ENCODE results near the gene CHRNA3. TPM values are rescaled to one million over a fixed set of nuclear protein-coding genes. Genes with fewer than 3 reads are reported as not detected.

Gene CHRNA3
- polyA plus RNA-seq, 2 of the 4 experiments (the other 2 are of a cell fraction): 0.27 to 0.45 TPM

DNA sequence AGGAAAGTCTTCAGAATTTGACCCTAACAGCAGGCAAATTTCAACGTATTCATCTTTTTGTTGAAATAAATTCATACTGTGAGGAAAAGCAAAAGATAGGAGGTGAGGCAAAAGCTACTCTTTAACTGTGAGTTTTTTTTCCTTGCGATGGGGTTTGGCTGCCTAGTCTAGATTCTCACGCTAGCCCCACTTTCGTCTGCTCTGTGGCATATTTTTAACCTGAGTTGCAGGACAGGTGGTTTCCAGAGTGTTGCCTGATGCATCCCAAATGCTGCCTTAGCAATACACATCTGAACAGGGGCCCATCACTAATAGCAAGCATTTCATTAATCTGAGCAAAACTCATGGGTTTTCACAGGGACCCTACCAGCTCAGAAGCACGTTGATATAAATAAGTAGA lies 68.9 kb downstream of the CHRNA3 start:
- DNase-seq (ENCODE audit: low read depth in 1 of 2, low spot score in 1 of 2) (no peak), ATAC-seq (peak in 1 of 2 experiments; percentile 13; a peak in 1 of 6 replicates), FAIRE-seq (no peak)
- Histone ChIP-seq H3K4me1 (no peaks in the 10 kb centered on the region), H3K9me3 (no peaks in the 10 kb centered on the region), H3K27ac (no peak overlapping the region), H3K4me2 (no peak overlapping the region), H3K4me3 (no peak overlapping the region)
- TF ChIP-seq HOXB13 (CRISPR knock-in tag; IDR thresholded peaks at IDR 0.05; ENCODE audit: low read depth): no peak
- TF ChIP-seq BHLHE40 (IDR thresholded peaks at IDR 0.05; ENCODE audit: low read depth, low read length): no peak
- no peak for TF ChIP-seq KDM5A (IDR thresholded peaks at IDR 0.05)
- ChIA-PET CTCF (interaction anchor here (0.9 to 1.9 kb wide), 5 partner anchors 10 to 244 kb away, joined by 3 to 6 read pairs (median 3); partner anchors contain the start of genes CHRNA5 and PSMA4), POLR2A (interaction anchor here (1.5 to 5.3 kb wide), 2 partner anchors 12 to 14 kb away, joined by 13 to 24 read pairs; partner anchors contain the start of genes CHRNA5 and PSMA4)
- 83% methylated on average over 5 of the region's 5 CpGs for WGBS (ENCODE audit: missing lambda C conversion rate)

DNA sequence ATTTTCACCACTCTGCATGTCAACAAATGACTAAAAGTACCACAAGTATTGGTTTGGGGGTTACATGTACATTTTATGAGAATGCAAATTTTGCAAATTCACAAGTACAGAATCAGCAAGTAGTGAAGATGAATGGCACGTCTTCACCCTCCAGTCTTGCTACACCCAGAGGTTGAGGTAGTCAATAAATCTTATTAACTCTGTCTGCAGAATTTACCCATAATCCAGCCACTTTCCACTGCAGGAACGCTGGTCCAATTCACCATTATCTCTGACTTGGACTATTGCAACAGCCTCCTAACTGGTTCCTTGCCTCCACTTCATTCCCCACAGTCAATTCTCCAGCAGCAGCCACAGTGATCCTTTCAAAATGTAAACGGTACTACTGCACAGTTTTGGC lies 70.0 kb downstream of the CHRNA3 start:
- Histone ChIP-seq H3K4me2 (no peak overlapping the region), H3K4me1 (no peaks in the 10 kb centered on the region), H3K27ac (no peak overlapping the region), H3K4me3 (no peak overlapping the region), H3K9me3 (no peaks in the 10 kb centered on the region)
- ChIA-PET POLR2A (interaction anchor here (3.1 to 5.3 kb wide), 2 partner anchors 10 to 15 kb away, joined by 20 to 24 read pairs; partner anchors contain the start of genes CHRNA5 and PSMA4), CTCF (interaction anchor here (1.0 to 1.9 kb wide), 2 partner anchors 9 to 84 kb away, joined by 3 to 6 read pairs; no protein-coding TSS in a partner anchor)
- ATAC-seq (no peak), FAIRE-seq (no peak), DNase-seq (ENCODE audit: low read depth in 1 of 2, low spot score in 1 of 2) (no peak)
- 79% methylated on average over 3 of the region's 3 CpGs for WGBS (ENCODE audit: missing lambda C conversion rate)
- no peak for TF ChIP-seq HOXB5 (CRISPR knock-in tag; IDR thresholded peaks at IDR 0.05)
- TF ChIP-seq HEYL (CRISPR knock-in tag; IDR thresholded peaks at IDR 0.05): no peak
- TF ChIP-seq PHF8 (IDR thresholded peaks at IDR 0.05; ENCODE audit: borderline replicate concordance, low read depth): no peak
- TF ChIP-seq POLR2AphosphoS2 (conservative IDR thresholded peaks at IDR 0.05; ENCODE audit: low read length): no peak

GRCh38 chr15:78550194-78550593 lies 70.6 kb downstream of the CHRNA3 start:
- 84% methylated on average over 6 of the region's 6 CpGs for WGBS (ENCODE audit: missing lambda C conversion rate)
- no peak for DNase-seq (ENCODE audit: low read depth in 1 of 2, low spot score in 1 of 2)
- FAIRE-seq: peak; percentile 56
- TF ChIP-seq EHF (CRISPR knock-in tag; IDR thresholded peaks at IDR 0.05) (no peak), EP300 (IDR thresholded peaks at IDR 0.05) (no peak), EHMT2 (IDR thresholded peaks at IDR 0.05; ENCODE audit: low read depth) (no peak), RNF2 (IDR thresholded peaks at IDR 0.05; ENCODE audit: borderline replicate concordance, low read depth) (no peak), CBX2 (IDR thresholded peaks at IDR 0.05; ENCODE audit: borderline replicate concordance, low read depth) (no peak), ZSCAN20 (CRISPR knock-in tag; IDR thresholded peaks at IDR 0.05) (no peak), FOXS1 (CRISPR knock-in tag; IDR thresholded peaks at IDR 0.05) (no peak), ESRRA (IDR thresholded peaks at IDR 0.05; ENCODE audit: borderline replicate concordance, low read length) (no peak), FOSB (CRISPR knock-in tag; IDR thresholded peaks at IDR 0.05) (no peak), MYC (IDR thresholded peaks at IDR 0.05; ENCODE audit: borderline replicate concordance, low read length) (no peak), POLR2AphosphoS2 (conservative IDR thresholded peaks at IDR 0.05; ENCODE audit: low read length) (no peak)
- TF ChIP-seq, protein P1, sequence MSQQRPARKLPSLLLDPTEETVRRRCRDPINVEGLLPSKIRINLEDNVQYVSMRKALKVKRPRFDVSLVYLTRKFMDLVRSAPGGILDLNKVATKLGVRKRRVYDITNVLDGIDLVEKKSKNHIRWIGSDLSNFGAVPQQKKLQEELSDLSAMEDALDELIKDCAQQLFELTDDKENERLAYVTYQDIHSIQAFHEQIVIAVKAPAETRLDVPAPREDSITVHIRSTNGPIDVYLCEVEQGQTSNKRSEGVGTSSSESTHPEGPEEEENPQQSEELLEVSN (IDR thresholded peaks at IDR 0.05; ENCODE audit: borderline replicate concordance, low read depth): no peak
- TF ChIP-seq, protein P2, sequence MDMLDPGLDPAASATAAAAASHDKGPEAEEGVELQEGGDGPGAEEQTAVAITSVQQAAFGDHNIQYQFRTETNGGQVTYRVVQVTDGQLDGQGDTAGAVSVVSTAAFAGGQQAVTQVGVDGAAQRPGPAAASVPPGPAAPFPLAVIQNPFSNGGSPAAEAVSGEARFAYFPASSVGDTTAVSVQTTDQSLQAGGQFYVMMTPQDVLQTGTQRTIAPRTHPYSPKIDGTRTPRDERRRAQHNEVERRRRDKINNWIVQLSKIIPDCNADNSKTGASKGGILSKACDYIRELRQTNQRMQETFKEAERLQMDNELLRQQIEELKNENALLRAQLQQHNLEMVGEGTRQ (IDR thresholded peaks at IDR 0.05): no peak
- ATAC-seq: no peak
- no peak overlapping the region for H3K27ac ChIP-seq
- H3K4me1 ChIP-seq: no peaks in the 10 kb centered on the region
- H3K9me3 ChIP-seq: no peaks in the 10 kb centered on the region
- H3K4me3 ChIP-seq: no peak overlapping the region
- ChIA-PET CTCF (interaction anchor here (1.3 to 2.0 kb wide), 3 partner anchors 9 to 15 kb away, joined by 5 to 11 read pairs (median 6); partner anchors contain the start of gene CHRNA5), POLR2A (interaction anchor here (0.6 to 5.3 kb wide), 4 partner anchors 10 to 311 kb away, joined by 3 to 24 read pairs (median 12); partner anchors contain the start of genes CHRNA5 and PSMA4)
- H3K4me2 ChIP-seq: no peak overlapping the region

Small RNAs within 50 kb of the gene (small RNA-seq; reads per million reads assigned to genes)
- 0 reads per million in 6 experiments for gene AC067863.2

Other genes with a start within 250 kb of the CHRNA3 start
- 71.0 and 78.1 TPM in 2 replicates for gene IREB2, start 182.8 kb downstream of the CHRNA3 start, polyA plus RNA-seq (2011; rRNA removed)
- 37.3 to 38.8 TPM (median 38.4 TPM) in 3 replicates for gene IREB2, start 182.8 kb downstream of the CHRNA3 start, polyA plus RNA-seq (2017; fragmentation: RNase III; extraction: RNeasy Plus Mini Kit Qiagen cat#74134 plus additional on column Dnase treatment)
- gene HYKK, start 113.4 kb downstream of the CHRNA3 start, polyA plus RNA-seq (2011; rRNA removed): 12.9 and 16.7 TPM in 2 replicates
- gene HYKK, start 113.4 kb downstream of the CHRNA3 start, polyA plus RNA-seq (2017; fragmentation: RNase III; extraction: RNeasy Plus Mini Kit Qiagen cat#74134 plus additional on column Dnase treatment): 5.5 to 6.0 TPM (median 5.7 TPM) in 3 replicates
- 556 and 719 TPM in 2 replicates for gene PSMA4, start 80.6 kb downstream of the CHRNA3 start, polyA plus RNA-seq (2011; rRNA removed)
- 548 to 589 TPM (median 585 TPM) in 3 replicates for gene PSMA4, start 80.6 kb downstream of the CHRNA3 start, polyA plus RNA-seq (2017; fragmentation: RNase III; extraction: RNeasy Plus Mini Kit Qiagen cat#74134 plus additional on column Dnase treatment)
- 40.9 and 49.6 TPM in 2 replicates for gene CHRNA5, start 55.5 kb downstream of the CHRNA3 start, polyA plus RNA-seq (2011; rRNA removed)
- 29.8 to 31.7 TPM (median 30.7 TPM) in 3 replicates for gene CHRNA5, start 55.5 kb downstream of the CHRNA3 start, polyA plus RNA-seq (2017; fragmentation: RNase III; extraction: RNeasy Plus Mini Kit Qiagen cat#74134 plus additional on column Dnase treatment)
- 2.4 and 3.2 TPM in 2 replicates for gene CHRNB4, start 20.2 kb upstream of the CHRNA3 start, polyA plus RNA-seq (2011; rRNA removed)
- 0.45 to 0.69 TPM (median 0.53 TPM) in 3 replicates for gene CHRNB4, start 20.2 kb upstream of the CHRNA3 start, polyA plus RNA-seq (2017; fragmentation: RNase III; extraction: RNeasy Plus Mini Kit Qiagen cat#74134 plus additional on column Dnase treatment)
- gene ADAMTS7, start 190.5 kb upstream of the CHRNA3 start, polyA plus RNA-seq (2011; rRNA removed): 1.5 and 2.0 TPM in 2 replicates
- gene ADAMTS7, start 190.5 kb upstream of the CHRNA3 start, polyA plus RNA-seq (2017; fragmentation: RNase III; extraction: RNeasy Plus Mini Kit Qiagen cat#74134 plus additional on column Dnase treatment): 2.7 to 3.2 TPM (median 2.9 TPM) in 3 replicates